Subcutaneous abdominal adipose tissue (tissue), 5 donors: ENCODE measurements around the gene FAM24B.
"Not testable (repeated sequence)": the region's sequence is repeated elsewhere in the genome, so short reads cannot be mapped to it uniquely, and the experiment has no call there.

ENCODE experiments used
- H3K27ac ChIP-seq: one replicate; pipeline ENCODE4 v1.7.0; 2013; ENCODE audit warnings: low read depth, mild to moderate bottlenecking, inconsistent platforms, low read length, moderate library complexity
- H3K27me3 ChIP-seq, 5 donors: one replicate each; pipeline ENCODE4 v1.7.0; 2013; ENCODE audit warnings: low read length in 5 of 5, inconsistent platforms in 1 of 5; ENCODE audit not compliant: control insufficient read depth in 5 of 5, insufficient read depth in 4 of 5
- H3K36me3 ChIP-seq, 5 donors: one replicate each; pipeline ENCODE4 v1.7.0; 2013; ENCODE audit warnings: low read length in 5 of 5; ENCODE audit not compliant: control insufficient read depth in 5 of 5, insufficient read depth in 5 of 5
- H3K4me1 ChIP-seq, 5 donors: one replicate each; pipeline ENCODE4 v1.7.0; 2013; ENCODE audit warnings: low read length in 5 of 5, mild to moderate bottlenecking in 3 of 5, moderate library complexity in 1 of 5; ENCODE audit not compliant: control insufficient read depth in 5 of 5, insufficient read depth in 5 of 5
- H3K4me3 ChIP-seq, 5 donors: one replicate each; pipeline ENCODE4 v1.7.0; 2013; ENCODE audit warnings: low read length in 5 of 5, low read depth in 1 of 5
- H3K9ac ChIP-seq, 5 donors: one replicate each; pipeline ENCODE4 v1.7.0; 2013; ENCODE audit warnings: low read length in 5 of 5, mild to moderate bottlenecking in 4 of 5, moderate library complexity in 3 of 5
- H3K9me3 ChIP-seq, 5 donors: one replicate each; pipeline ENCODE4 v1.7.0; 2013; ENCODE audit warnings: low read length in 5 of 5; ENCODE audit not compliant: control insufficient read depth in 5 of 5
- donor health status: healthy.
- donor health status: healthy.
- donor health status: healthy.
- donor health status: healthy.
- donor health status: healthy.

Gene FAM24B

DNA sequence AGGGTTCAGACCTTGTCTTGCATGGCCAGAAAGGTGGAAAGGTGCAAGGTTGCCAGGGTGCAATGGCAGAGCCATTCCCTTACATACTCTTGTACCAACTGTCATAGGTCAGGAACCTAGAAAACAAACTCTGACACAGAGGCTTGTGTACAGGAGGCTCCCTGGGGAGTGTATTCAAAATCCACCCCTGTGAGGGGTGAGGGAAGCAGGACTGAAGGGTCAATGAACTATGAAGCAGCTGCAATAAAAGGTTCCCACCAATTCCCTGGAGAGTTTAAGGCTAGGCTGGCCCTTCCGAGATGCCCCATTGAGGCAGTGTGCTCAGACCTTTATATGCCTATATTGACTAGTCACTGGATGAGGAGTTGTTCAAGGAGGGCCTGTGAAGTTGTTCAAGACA lies 19.9 kb downstream of the FAM24B start:
- peaks cover 0 to 5% (median 3%) of the 10 kb centered on the region in 5 donors for H3K36me3 ChIP-seq
- H3K4me3 ChIP-seq: no peak overlapping the region
- no peaks in the 10 kb centered on the region for H3K27me3 ChIP-seq
- H3K4me1 ChIP-seq: no peaks in the 10 kb centered on the region
- H3K27ac ChIP-seq: no peak overlapping the region
- H3K9ac ChIP-seq: no peak overlapping the region
- no peaks in the 10 kb centered on the region for H3K9me3 ChIP-seq

DNA sequence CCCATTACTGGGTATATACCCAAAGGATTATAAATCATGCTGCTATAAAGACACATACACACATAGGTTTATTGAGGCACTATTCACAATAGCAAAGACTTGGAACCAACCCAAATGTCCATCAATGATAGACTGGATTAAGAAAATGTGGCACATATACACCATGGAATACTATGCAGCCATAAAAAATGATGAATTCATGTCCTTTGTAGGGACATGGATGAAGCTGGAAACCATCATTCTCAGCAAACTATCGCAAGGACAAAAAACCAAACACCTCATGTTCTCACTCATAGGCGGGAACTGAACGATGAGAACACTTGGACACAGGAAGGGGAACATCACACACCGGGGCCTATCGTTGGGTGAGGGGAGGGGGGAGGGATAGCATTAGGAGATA lies 21.3 kb downstream of the FAM24B start:
- H3K4me1 ChIP-seq, H3K27me3 ChIP-seq, H3K36me3 ChIP-seq, H3K4me3 ChIP-seq, H3K9ac ChIP-seq, H3K9me3 ChIP-seq, H3K27ac ChIP-seq: not testable (repeated sequence)

DNA sequence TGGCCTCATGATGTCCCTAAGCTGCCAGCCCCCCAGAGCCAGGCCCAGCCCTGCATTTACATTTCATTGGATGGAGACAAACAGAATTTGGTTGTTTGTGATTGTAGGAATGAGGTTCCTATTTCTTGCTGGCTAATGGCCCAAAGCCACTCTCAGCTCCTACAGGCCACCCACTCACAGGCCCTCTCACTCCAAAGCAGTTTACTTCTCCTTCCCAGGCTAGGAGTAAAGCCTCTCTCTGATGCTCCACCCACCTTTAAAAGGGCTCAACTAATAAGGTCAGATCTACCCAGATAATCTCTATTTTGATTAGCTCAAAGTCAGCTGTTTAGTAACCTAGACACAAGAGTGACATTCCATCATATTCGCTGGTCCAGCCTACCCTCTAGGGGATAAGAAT lies 22.5 kb downstream of the FAM24B start:
- Histone ChIP-seq H3K4me1 (no peaks in the 10 kb centered on the region), H3K4me3 (no peak overlapping the region), H3K9me3 (peaks cover 0 to 6% (median 0%) of the 10 kb centered on the region in 5 donors)

DNA sequence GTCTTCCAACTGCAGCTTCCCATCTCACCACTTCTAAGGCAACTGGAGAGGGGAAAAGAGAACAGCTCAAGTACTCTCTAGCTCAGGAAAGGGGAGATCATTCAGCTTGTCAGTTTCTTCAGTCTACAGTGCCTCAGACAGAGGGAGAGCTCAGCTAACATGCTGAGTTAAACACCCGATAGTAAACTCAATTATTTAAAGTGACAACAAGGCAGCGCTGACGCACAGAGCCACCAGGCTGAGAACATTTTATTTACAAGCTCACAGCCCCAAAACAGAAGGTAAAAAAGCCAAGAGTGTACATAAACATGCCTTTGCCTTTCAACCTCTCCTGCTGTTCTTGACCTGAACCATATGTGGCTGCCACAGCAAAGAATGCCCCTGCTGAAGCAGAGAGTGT lies 23.6 kb downstream of the FAM24B start:
- Histone ChIP-seq H3K27ac (no peak overlapping the region), H3K9me3 (peaks cover 0 to 6% (median 0%) of the 10 kb centered on the region in 5 donors), H3K27me3 (no peaks in the 10 kb centered on the region), H3K9ac (no peak overlapping the region), H3K4me3 (no peak overlapping the region), H3K36me3 (peaks cover 3 to 6% (median 3%) of the 10 kb centered on the region in 5 donors), H3K4me1 (no peaks in the 10 kb centered on the region)

More for the DNA sequence above, 22.5 kb downstream of the FAM24B start:
- peaks cover 3 to 6% (median 3%) of the 10 kb centered on the region in 5 donors for H3K36me3 ChIP-seq
- H3K27ac ChIP-seq: no peak overlapping the region
- H3K9ac ChIP-seq: no peak overlapping the region
- H3K27me3 ChIP-seq: no peaks in the 10 kb centered on the region

- no peak overlapping the region for H3K4me3 ChIP-seq
- no peaks in the 10 kb centered on the region for H3K27me3 ChIP-seq
- peaks cover 0 to 6% (median 0%) of the 10 kb centered on the region in 5 donors for H3K9me3 ChIP-seq
- H3K9ac ChIP-seq: no peak overlapping the region
- H3K36me3 ChIP-seq: peaks cover 3 to 8% (median 6%) of the 10 kb centered on the region in 5 donors
- no peak overlapping the region for H3K27ac ChIP-seq
- no peaks in the 10 kb centered on the region for H3K4me1 ChIP-seq
These were observed 24.7 kb downstream of the FAM24B start for GRCh38 chr10:122854648-122855047.

GRCh38 chr10:122853665-122854313 lies 25.6 kb downstream of the FAM24B start:
- Histone ChIP-seq H3K27ac (no peak overlapping the region), H3K4me3 (no peak overlapping the region), H3K4me1 (no peaks in the 10 kb centered on the region), H3K9me3 (peaks cover 0 to 6% (median 0%) of the 10 kb centered on the region in 5 donors), H3K9ac (no peak overlapping the region), H3K36me3 (peaks cover 3 to 8% (median 6%) of the 10 kb centered on the region in 5 donors), H3K27me3 (no peaks in the 10 kb centered on the region)

DNA sequence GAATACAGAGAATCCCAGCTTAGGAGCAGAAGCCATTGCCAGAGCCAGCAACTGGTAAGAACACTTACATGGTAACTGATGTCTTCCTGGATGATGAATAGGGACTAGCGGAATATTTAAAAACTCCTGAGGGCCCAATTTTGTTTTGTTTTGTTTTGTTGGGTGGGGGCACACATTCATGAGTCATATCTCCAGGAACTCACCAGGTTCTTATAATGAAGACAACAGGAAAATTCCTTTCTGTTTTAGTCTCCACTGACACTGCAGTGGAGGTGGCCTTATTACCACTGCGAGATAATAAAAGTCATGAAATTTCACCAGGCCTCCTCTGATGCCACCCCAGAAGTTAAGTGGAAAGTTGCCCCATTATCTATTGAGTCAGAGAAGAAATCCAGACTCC lies 27.1 kb downstream of the FAM24B start:
- H3K9ac ChIP-seq: no peak overlapping the region
- no peaks in the 10 kb centered on the region for H3K4me1 ChIP-seq
- H3K27ac ChIP-seq: no peak overlapping the region
- H3K36me3 ChIP-seq: peaks cover 3 to 11% (median 6%) of the 10 kb centered on the region in 5 donors
- H3K27me3 ChIP-seq: no peaks in the 10 kb centered on the region
- H3K9me3 ChIP-seq: peaks cover 0 to 6% (median 0%) of the 10 kb centered on the region in 5 donors
- no peak overlapping the region for H3K4me3 ChIP-seq

GRCh38 chr10:122850705-122851640 lies 28.4 kb downstream of the FAM24B start:
- Histone ChIP-seq H3K4me3 (no peak overlapping the region), H3K9me3 (peaks cover 0 to 6% (median 0%) of the 10 kb centered on the region in 5 donors), H3K27ac (no peak overlapping the region), H3K36me3 (peaks cover 3 to 11% (median 6%) of the 10 kb centered on the region in 5 donors), H3K4me1 (no peaks in the 10 kb centered on the region), H3K9ac (no peak overlapping the region), H3K27me3 (no peaks in the 10 kb centered on the region)

- Histone ChIP-seq H3K27ac (no peak overlapping the region), H3K4me3 (no peak overlapping the region), H3K4me1 (no peaks in the 10 kb centered on the region), H3K36me3 (peaks cover 3 to 11% (median 6%) of the 10 kb centered on the region in 5 donors), H3K9me3 (peaks cover 0 to 6% (median 0%) of the 10 kb centered on the region in 5 donors), H3K27me3 (no peaks in the 10 kb centered on the region), H3K9ac (no peak overlapping the region)
These were observed 29.3 kb downstream of the FAM24B start for GRCh38 chr10:122849900-122850605.
